DMS 273 treated with DMSO at 0.1 percent for 48 hours (cell line): ENCODE results near the gene HOXA2.

ENCODE experiments used
- DNase-seq: peaks from one replicate; lab custom pipeline; 2025; lab: John Stamatoyannopoulos, UW

Gene HOXA2

DNA sequence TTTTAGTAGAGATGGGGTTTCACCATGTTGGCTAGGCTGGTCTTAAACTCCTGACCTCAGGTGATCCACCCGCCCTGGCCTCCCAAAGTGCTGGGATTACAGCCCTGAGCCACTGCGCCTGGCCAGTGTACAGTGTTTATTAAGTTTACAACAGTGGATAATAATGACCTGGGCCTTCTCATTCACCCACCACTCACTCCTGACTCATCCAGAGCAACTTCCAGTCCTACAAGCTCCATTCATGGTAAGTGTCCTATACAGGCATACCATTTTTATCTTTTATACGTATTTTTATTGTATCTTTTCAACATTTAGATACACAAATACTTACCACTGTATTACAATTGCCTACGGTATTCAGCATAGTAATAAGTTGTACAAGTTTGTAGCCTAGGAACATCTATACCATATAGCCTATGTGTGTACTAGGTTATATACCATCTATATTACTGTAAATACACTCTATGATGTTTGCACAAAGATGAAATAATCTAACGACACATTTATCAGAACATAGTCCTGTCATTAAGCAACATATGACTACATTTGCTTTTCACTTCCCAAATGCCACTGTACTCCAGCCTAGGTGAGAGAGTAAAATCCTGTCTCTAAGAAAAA, 23.8 kb downstream of the HOXA2 start:
- no peak for DNase-seq

DNA sequence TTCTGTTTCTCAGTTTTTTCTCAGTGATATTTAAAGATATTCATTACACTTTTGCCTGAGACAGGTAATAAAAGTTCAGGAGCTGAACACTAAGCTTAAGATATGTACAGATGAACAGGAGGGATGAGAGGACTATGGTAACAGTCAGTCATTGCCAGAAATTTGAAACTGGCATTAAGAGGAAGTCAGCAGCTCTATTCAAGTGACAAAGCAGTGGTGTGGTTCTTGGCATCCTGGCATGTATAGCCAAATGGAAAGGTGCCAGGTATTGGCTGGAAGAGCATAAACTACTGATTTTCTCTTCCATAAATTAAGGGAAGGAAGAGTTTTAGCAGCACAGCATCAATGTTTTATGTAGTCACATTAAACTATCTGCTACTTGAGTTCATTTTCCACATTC, 29.4 kb downstream of the HOXA2 start:
- DNase-seq, result no peak

DNA sequence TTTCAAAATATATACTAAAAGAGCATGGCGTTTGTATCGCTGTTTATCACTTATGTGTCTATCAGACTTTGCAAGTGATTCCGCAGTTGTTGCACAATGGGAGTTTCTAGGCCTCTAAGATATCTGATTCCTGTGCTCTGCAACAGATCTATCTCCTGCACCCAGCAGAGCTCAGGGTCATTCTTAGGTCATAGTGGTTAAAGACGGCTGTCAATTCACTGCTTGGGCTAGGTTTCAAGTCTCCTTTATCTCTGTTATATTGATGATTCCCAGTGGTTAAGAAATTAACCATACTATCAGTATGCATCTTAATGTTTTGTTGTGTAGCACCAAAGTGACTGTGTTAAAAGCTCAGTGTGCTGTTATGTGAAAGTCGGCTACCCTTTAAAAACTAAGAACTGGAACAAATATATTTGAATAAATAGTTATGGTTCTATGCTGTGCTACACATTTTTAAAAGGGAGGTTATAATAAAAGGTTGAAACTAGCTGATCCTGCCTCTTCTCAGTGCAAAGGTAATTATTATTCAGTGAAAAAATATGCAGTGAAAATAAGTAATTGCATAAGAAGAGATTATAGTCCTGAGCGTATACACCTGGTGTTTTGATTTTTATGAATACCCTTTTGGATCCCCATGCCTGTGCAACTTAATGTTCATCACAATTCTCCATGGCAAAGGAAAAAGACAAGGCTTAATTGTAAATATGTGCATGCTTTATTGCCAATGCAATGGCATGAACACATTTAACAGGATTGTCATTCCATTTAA, 30.7 kb downstream of the HOXA2 start:
- no peak for DNase-seq

DNA sequence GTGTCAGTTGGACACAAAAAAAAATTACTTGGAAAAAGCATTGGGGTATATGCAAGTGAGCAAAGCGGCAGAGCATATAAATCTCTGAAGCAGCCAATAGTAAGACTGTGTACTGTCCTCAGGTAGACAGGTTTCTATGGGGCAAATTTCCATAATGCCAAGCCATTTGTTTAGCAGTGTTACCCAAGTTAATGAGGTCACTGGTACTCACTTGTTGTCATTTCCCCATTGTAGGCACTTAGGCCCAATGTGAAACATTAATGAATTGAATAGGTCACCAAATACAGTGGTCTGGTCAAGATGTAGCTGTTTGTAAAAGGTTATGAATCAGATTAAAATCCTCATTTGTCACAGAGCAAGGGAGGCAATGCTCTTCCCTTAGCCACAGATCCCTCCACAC, 34.2 kb downstream of the HOXA2 start:
- no peak for DNase-seq

DNA sequence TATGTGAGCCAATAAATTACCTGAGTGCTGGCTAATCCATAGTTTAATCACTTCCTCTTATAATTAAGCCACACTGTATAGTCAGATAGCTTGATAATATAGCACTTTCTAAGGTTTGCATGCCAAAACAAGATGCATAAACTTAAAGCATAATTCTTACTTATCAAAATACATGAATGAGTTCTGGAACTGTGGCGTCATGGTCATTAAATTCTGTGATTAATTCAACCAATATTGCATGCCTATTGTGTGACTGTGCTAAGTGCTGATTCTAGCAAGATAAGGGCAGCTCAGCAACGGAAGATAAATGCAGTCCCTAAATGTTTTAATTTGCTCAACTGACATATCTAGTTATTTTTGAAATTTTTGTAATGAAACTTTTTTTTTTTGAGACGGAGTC, 36.3 kb downstream of the HOXA2 start:
- DNase-seq, result no peak

DNA sequence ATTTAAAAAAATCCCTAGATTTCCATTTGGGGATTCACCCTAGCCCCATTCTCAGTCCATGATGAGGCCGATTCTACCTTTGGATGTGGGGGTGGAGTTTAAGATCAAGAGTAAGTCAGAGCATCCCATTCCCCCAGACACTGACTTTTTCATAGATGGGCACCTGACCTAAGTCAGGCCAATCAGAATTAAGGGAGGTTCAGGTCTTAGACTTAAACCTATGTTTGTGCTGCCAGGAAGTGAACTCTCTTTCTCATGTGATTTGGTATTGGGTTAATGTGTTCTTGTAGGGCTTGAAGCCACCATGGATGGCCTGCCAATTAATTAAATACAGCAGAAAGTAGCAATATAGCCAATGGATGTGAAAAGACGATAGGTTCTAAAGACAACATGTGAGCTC, 36.8 kb downstream of the HOXA2 start:
- no peak for DNase-seq

DNA sequence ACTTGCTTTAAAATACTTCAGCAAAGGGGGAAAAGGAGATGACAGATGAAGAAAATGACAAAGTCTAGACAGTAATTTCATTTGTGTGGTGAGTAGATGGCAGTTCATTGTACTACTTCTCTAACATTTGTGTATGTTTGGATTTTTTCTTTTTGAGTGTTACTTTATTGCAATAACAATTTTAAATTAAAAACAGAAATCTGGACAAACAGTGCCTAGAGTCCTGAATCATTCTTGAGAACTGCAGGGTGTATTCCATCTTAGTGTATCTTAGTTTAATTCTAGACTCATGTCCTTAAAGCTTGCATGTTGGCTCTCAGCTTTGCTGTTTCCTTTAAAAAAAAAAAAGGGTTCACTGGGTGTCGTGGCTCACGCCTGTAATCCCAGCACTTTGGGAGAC, 37.8 kb downstream of the HOXA2 start:
- DNase-seq, result no peak

DNA sequence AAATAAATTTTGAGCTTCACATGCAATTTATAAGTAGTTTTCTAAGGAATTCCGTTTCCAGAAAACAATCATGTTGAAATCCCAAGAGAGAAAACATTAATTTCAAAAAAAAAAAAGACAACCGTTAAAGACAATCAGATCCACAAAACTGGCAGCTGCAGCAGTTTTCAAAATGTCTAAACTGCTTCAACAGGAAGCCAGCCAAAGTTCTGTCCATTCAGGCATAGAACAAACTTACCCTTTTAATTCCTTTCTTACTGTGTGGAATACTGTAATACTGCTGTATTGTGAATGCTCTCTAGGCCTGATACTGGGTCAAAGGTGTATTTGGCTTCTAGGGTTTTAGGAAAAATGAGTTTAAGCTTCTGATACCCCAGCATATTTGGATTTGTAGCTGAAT, 38.3 kb downstream of the HOXA2 start:
- no peak for DNase-seq

DNA sequence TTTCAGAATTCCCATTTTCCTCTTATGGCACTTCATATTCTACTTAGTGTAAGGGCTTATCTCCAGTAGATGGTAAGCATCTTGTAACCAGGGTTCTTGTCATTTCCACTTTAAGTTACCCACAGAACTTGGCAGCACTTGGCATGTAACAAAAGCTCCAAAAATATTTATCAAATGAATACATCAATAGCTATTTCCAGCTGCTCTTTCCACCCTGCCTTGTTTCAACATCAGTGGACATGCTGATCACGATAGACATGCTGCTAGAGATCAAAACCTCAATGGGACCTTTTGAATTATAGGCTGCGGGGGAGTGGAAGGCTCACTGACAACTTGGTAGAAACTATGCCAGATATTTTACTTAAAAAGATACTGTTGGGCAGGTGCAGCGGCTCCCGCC, 39.5 kb downstream of the HOXA2 start:
- no peak for DNase-seq

DNA sequence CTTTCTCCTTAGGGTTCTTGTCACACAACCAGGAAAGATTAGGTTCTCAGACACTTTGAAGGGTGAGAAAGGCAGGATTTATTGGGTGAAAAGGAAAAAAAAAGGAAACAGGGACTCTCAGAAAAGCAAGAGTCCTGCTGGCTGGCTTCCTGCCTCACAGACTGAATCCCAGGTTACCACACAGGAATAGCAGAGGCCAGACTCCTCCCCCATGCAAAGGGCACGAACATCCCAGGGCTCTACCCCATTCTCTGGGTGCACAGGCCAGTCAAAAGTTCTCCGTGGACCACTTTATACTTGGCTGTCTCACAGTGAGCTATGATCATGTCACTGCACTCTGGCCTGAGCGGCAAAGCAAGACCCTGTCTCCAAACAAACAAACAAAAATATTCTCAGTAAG, 49.3 kb downstream of the HOXA2 start:
- no peak for DNase-seq

DNA sequence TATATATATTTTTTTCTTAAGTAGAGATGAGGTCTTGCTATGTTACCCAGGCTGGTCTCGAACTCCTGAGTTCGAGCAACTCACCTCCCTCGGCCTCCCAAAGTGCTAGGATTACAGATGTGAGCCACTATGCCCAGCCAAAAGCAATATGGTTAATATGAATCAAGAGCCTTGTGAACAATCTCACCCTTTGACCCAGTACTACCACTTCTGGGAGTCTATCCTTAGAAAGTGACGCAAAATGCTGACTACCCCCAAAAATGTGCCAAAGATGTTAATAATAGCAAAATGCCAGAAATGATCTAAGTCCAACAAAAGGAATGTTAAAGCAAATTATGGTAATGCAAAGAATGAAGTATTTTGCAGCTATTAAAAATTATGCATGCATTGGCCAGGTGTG, 51.0 kb downstream of the HOXA2 start:
- DNase-seq, result no peak
